ENCODE measurements around the gene TNFRSF6B.
A peak's percentile ranks its signal among the peaks of the same experiment; 100 is the strongest.

The TNFRSF6B gene

GRCh38 chr20:63740627-63741353 is 44.3 kb downstream of the TNFRSF6B start:
- H3K27me3 ChIP-seq (ENCODE audit: insufficient read depth, low read length, poor library complexity) = no peaks in the 10 kb centered on the region
- no peak; the same call in 2 of the 3 replicates for ATAC-seq (ENCODE audit: insufficient read depth, low read depth)
- H3K9ac ChIP-seq (ENCODE audit: low read depth, low read length) = peak overlapping the region; percentile 74
- no peaks in the 10 kb centered on the region for H3K9me3 ChIP-seq (ENCODE audit: insufficient read depth, low read length, severe bottlenecking)
- peaks cover 22% of the 10 kb centered on the region for H3K4me1 ChIP-seq (ENCODE audit: insufficient read depth, low read length)
- peak overlapping the region; percentile 66 for H3K27ac ChIP-seq (ENCODE audit: low read length)
- H2AFZ ChIP-seq (ENCODE audit: low read depth, low read length) = peak overlapping the region; percentile 57
- peak; percentile 44 for DNase-seq
- H3K4me2 ChIP-seq (ENCODE audit: insufficient read depth, low read length) = peak overlapping the region; percentile 80
- peaks cover 54% of the 10 kb centered on the region for H3K36me3 ChIP-seq (ENCODE audit: insufficient read depth, low read length)
- peaks cover 31% of the 10 kb centered on the region for H4K20me1 ChIP-seq (ENCODE audit: insufficient read depth, low read length)
- peak overlapping the region; percentile 28 to 63 for H3K4me3 ChIP-seq (ENCODE audit: low read depth in 1 of 2, low read length in 2 of 2)
- TF ChIP-seq CTCF (IDR thresholded peaks at IDR 0.05; ENCODE audit: borderline replicate concordance, extremely low read depth, low read length, poor library complexity, severe bottlenecking) (no peak), EZH2 (IDR thresholded peaks at IDR 0.05; ENCODE audit: borderline replicate concordance, low read depth, low read length, severe bottlenecking) (no peak)
- peaks cover 8% of the 10 kb centered on the region; the same call in 1 of the 2 replicates for H3K79me2 ChIP-seq (ENCODE audit: insufficient read depth, low read length)

GRCh38 chr20:63741354-63741675 is 44.9 kb downstream of the TNFRSF6B start:
- ATAC-seq (ENCODE audit: insufficient read depth, low read depth) (no peak), DNase-seq (no peak)
- Histone ChIP-seq H3K36me3 (ENCODE audit: insufficient read depth, low read length) (peaks cover 49% of the 10 kb centered on the region), H3K27me3 (ENCODE audit: insufficient read depth, low read length, poor library complexity) (no peaks in the 10 kb centered on the region), H4K20me1 (ENCODE audit: insufficient read depth, low read length) (peaks cover 27% of the 10 kb centered on the region), H3K79me2 (ENCODE audit: insufficient read depth, low read length) (peaks cover 8% of the 10 kb centered on the region; the same call in 1 of the 2 replicates), H3K9me3 (ENCODE audit: insufficient read depth, low read length, severe bottlenecking) (no peaks in the 10 kb centered on the region), H3K4me3 (ENCODE audit: low read depth in 1 of 2, low read length in 2 of 2) (peak overlapping the region in 1 of 2 experiments; percentile 63; a peak in 1 of 4 replicates), H3K27ac (ENCODE audit: low read length) (peak overlapping the region; percentile 57), H2AFZ (ENCODE audit: low read depth, low read length) (no peak overlapping the region), H3K4me1 (ENCODE audit: insufficient read depth, low read length) (peaks cover 22% of the 10 kb centered on the region), H3K4me2 (ENCODE audit: insufficient read depth, low read length) (peak overlapping the region; percentile 80), H3K9ac (ENCODE audit: low read depth, low read length) (peak overlapping the region; percentile 74)
- TF ChIP-seq CTCF (IDR thresholded peaks at IDR 0.05; ENCODE audit: borderline replicate concordance, extremely low read depth, low read length, poor library complexity, severe bottlenecking) = no peak
- no peak for TF ChIP-seq EZH2 (IDR thresholded peaks at IDR 0.05; ENCODE audit: borderline replicate concordance, low read depth, low read length, severe bottlenecking)

- Histone ChIP-seq H3K4me1 (ENCODE audit: insufficient read depth, low read length) (peaks cover 22% of the 10 kb centered on the region), H3K9me3 (ENCODE audit: insufficient read depth, low read length, severe bottlenecking) (no peaks in the 10 kb centered on the region)
- ATAC-seq (ENCODE audit: insufficient read depth, low read depth) = no peak
Measured at GRCh38 chr20:63741676-63742380, 45.4 kb downstream of the TNFRSF6B start.

More at GRCh38 chr20:63741676-63742380, 45.4 kb downstream of the TNFRSF6B start:
- no peak for TF ChIP-seq EZH2 (IDR thresholded peaks at IDR 0.05; ENCODE audit: borderline replicate concordance, low read depth, low read length, severe bottlenecking)
- no peak for TF ChIP-seq CTCF (IDR thresholded peaks at IDR 0.05; ENCODE audit: borderline replicate concordance, extremely low read depth, low read length, poor library complexity, severe bottlenecking)
- peak overlapping the region; percentile 80 for H3K4me2 ChIP-seq (ENCODE audit: insufficient read depth, low read length)
- H3K27me3 ChIP-seq (ENCODE audit: insufficient read depth, low read length, poor library complexity) = no peaks in the 10 kb centered on the region
- no peak for DNase-seq
- no peak overlapping the region for H3K27ac ChIP-seq (ENCODE audit: low read length)
- H2AFZ ChIP-seq (ENCODE audit: low read depth, low read length) = no peak overlapping the region
- peaks cover 27% of the 10 kb centered on the region for H4K20me1 ChIP-seq (ENCODE audit: insufficient read depth, low read length)
- peaks cover 44% of the 10 kb centered on the region for H3K36me3 ChIP-seq (ENCODE audit: insufficient read depth, low read length)
- H3K9ac ChIP-seq (ENCODE audit: low read depth, low read length) = peak overlapping the region; percentile 74; the same call in 1 of the 2 replicates
- peaks cover 8% of the 10 kb centered on the region; the same call in 1 of the 2 replicates for H3K79me2 ChIP-seq (ENCODE audit: insufficient read depth, low read length)
- no peak overlapping the region for H3K4me3 ChIP-seq (ENCODE audit: low read depth in 1 of 2, low read length in 2 of 2)
